Trophoblast cell (in vitro differentiated cells and primary cell): Measurements from ENCODE around the gene NELFB.

Experiments used
- DNase-seq, 2 donors: peaks; one replicate each; pipeline ENCODE4 v3.0.0-alpha.2; 2016
- H2AFZ ChIP-seq: 2 replicates; pipeline ENCODE4 v1.6.1; 2013; ENCODE audit warnings: low read length, moderate library complexity, mild to moderate bottlenecking; ENCODE audit not compliant: insufficient read depth, poor library complexity
- H2AK5ac ChIP-seq: 2 replicates; pipeline ENCODE4 v1.6.1; 2013; ENCODE audit warnings: mild to moderate bottlenecking, low read length
- H2BK120ac ChIP-seq: 2 replicates; pipeline ENCODE4 v1.6.1; 2013; ENCODE audit warnings: low read length, mild to moderate bottlenecking, moderate library complexity; ENCODE audit not compliant: insufficient read depth, poor library complexity
- H2BK12ac ChIP-seq: 2 replicates; pipeline ENCODE4 v1.6.1; 2013; ENCODE audit warnings: mild to moderate bottlenecking, low read length, moderate library complexity
- H2BK5ac ChIP-seq: 2 replicates; pipeline ENCODE4 v1.6.1; 2013; ENCODE audit warnings: low read length, low read depth, moderate library complexity, mild to moderate bottlenecking; ENCODE audit not compliant: poor library complexity
- H3K14ac ChIP-seq: 2 replicates; pipeline ENCODE4 v1.6.1; 2013; ENCODE audit warnings: mild to moderate bottlenecking, low read length
- H3K18ac ChIP-seq: 2 replicates; pipeline ENCODE4 v1.6.1; 2013; ENCODE audit warnings: mild to moderate bottlenecking, low read length
- H3K23ac ChIP-seq: 2 replicates; pipeline ENCODE4 v1.6.1; 2013; ENCODE audit warnings: low read length
- H3K27ac ChIP-seq: 2 replicates; pipeline ENCODE4 v1.5.1; 2013; ENCODE audit warnings: low read depth, mild to moderate bottlenecking, inconsistent platforms, low read length, moderate library complexity
- H3K27me3 ChIP-seq: 2 replicates; pipeline ENCODE4 v1.6.1; 2013; ENCODE audit warnings: inconsistent platforms, mild to moderate bottlenecking, low read length, moderate library complexity; ENCODE audit not compliant: insufficient read depth
- H3K36me3 ChIP-seq, 2 experiments: 1 replicate in 1 of 2; 2 replicates in 1 of 2; pipeline ENCODE4 v1.6.1; 2013; ENCODE audit warnings: low read length in 2 of 2, mild to moderate bottlenecking in 2 of 2, moderate library complexity in 1 of 2; ENCODE audit not compliant: insufficient read depth in 2 of 2, control insufficient read depth in 1 of 2
- H3K4ac ChIP-seq: 2 replicates; pipeline ENCODE4 v1.6.1; 2013; ENCODE audit warnings: low read depth, mild to moderate bottlenecking, low read length, moderate library complexity
- H3K4me1 ChIP-seq, 2 experiments: 1 replicate in 1 of 2; 2 replicates in 1 of 2; pipeline ENCODE4 v1.6.1; 2013; ENCODE audit warnings: low read length in 2 of 2, mild to moderate bottlenecking in 2 of 2, moderate library complexity in 1 of 2; ENCODE audit not compliant: insufficient read depth in 2 of 2, control insufficient read depth in 1 of 2
- H3K4me2 ChIP-seq: 2 replicates; pipeline ENCODE4 v1.6.1; 2013; ENCODE audit warnings: inconsistent platforms, mild to moderate bottlenecking, low read length, moderate library complexity
- H3K4me3 ChIP-seq: 2 replicates; pipeline ENCODE4 v1.5.1; 2013; ENCODE audit warnings: mild to moderate bottlenecking, low read depth, low read length, inconsistent platforms
- H3K79me1 ChIP-seq: one replicate; pipeline ENCODE4 v1.6.1; 2013; ENCODE audit warnings: low read length
- H3K79me2 ChIP-seq: 2 replicates; pipeline ENCODE4 v1.6.1; 2013; ENCODE audit warnings: low read length, mild to moderate bottlenecking; ENCODE audit not compliant: control insufficient read depth, insufficient read depth, poor library complexity
- H3K9ac ChIP-seq: 2 replicates; pipeline ENCODE4 v1.6.1; 2013; ENCODE audit warnings: mild to moderate bottlenecking, low read length
- H3K9me3 ChIP-seq: 2 replicates; pipeline ENCODE4 v1.6.1; 2013; ENCODE audit warnings: low read depth, mild to moderate bottlenecking, control low read depth, inconsistent platforms, low read length; ENCODE audit not compliant: insufficient read depth
- H4K12ac ChIP-seq: 2 replicates; pipeline ENCODE4 v1.6.1; 2013; ENCODE audit warnings: low read depth, mild to moderate bottlenecking, low read length, moderate library complexity
- H4K8ac ChIP-seq: 2 replicates; pipeline ENCODE4 v1.6.1; 2013; ENCODE audit warnings: low read depth, mild to moderate bottlenecking, low read length, moderate library complexity
- H4K91ac ChIP-seq: one replicate; pipeline ENCODE4 v1.6.1; 2013; ENCODE audit warnings: low read depth, mild to moderate bottlenecking, low read length, moderate library complexity
- WGBS: extraction: QIAGEN DNeasy Blood & Tissue Kit; methylation state at CpG from one replicate; pipeline ENCODE4 v1.1.7; 2013; ENCODE audit warnings: missing lambda C conversion rate; ENCODE audit not compliant: insufficient read length, insufficient coverage; ENCODE audit errors: extremely low coverage; 5-methylcytosine and 5-hydroxymethylcytosine counted together

NELFB gene

DNA sequence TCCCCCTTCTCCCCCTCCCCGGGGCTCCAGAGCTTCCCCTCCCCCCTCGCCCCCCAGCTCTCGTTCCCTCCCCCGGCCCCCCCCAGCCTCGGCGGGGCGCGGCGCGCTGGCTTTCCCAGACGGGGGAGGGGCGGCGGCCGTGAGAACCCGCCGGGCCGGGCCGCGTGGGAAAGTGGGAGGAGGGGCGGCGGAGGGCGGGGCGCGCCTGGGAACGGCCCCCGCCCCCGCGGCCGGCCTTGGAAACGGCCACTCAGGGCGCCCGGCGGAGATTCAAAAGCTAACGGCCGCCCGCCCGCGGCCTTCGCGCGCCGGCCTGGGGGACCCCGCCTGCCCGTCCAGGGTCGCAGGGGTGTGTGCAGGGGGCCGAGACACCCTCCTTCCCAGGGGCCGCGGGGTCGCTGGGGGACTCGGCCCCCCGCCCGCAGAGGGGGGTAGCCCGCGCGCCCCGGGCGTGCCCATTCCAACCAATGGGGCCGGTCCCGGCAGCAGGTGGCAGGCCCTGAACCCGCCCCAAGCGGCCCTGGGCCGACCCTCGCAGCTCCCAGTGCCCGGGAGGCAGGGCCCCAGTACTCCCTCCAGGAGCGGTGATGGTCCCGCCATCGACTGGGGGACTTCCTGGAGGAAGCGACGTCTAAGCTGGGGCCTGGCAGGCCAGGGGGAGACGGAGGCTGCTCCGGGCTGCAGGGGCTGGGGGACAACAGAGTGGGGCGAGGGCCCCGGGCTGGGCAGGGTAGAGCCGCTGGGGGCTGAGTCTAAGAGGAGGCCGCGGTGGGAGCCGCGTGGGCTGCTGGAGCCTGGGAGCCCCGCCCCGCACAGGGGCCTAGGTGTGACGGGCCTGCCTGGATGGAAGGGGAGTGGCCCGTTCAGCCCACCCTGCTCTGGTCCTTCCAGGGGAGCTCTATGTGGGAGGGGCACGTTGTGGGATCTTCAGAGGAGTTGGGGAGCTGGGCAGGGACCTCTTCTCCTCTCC lies 61.2 kb downstream of the NELFB start:
- DNase-seq: no peak
- no peak overlapping the region for H3K27ac ChIP-seq

DNA sequence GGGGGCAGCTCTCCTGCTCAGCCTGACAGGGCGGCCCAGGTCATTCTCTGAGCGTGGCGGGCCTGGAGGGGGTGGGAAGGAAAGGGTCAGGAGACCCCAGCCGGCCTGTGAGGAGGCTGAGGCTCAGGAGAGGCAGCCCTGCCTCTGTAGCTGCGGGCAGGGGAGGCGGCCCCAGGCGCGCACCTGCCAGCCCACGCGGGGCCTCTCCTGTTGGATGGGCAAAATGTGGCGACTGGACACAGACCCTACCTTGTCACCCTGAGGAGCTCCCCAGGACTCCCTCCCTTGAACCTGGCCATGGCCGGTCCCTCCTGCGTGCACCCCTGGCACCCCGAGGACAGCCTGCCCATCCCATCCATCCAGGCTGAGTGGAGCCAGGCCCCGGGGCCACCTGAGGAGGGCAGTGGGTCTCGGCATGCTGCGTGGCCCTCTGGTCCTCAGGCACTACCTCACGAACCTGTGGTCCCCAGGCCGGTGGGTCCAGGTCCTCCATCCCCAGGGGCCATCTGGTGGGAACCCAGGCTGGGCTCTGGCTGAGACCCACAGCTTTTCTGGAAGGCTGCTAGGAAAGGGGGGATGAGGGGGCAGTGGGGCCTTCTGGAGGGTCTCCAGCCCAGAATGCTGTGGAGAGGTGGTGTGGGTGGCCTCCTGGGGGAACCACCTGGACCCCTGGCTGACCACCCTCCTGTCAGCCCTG lies 62.0 kb downstream of the NELFB start:
- no peak overlapping the region for H2BK120ac ChIP-seq
- H3K4ac ChIP-seq: no peak overlapping the region
- no peak overlapping the region for H4K8ac ChIP-seq
- H4K12ac ChIP-seq: no peak overlapping the region
- no CpG with 5 or more reads among the region's 19 CpGs for WGBS
- H3K27ac ChIP-seq: no peak overlapping the region
- H2BK5ac ChIP-seq: no peak overlapping the region
- H3K23ac ChIP-seq: no peak overlapping the region
- H3K79me1 ChIP-seq: peaks cover 4% of the 10 kb centered on the region
- no peaks in the 10 kb centered on the region for H3K27me3 ChIP-seq
- H4K91ac ChIP-seq: no peak overlapping the region
- H3K4me3 ChIP-seq: no peak overlapping the region
- no peaks in the 10 kb centered on the region for H3K79me2 ChIP-seq
- no peak overlapping the region for H3K4me2 ChIP-seq
- peaks cover 6 to 8% of the 10 kb centered on the region in 2 experiments for H3K4me1 ChIP-seq
- DNase-seq: no peak
- no peak overlapping the region for H3K18ac ChIP-seq
- H2BK12ac ChIP-seq: no peak overlapping the region
- H2AK5ac ChIP-seq: no peak overlapping the region
- no peaks in the 10 kb centered on the region for H3K36me3 ChIP-seq
- no peak overlapping the region for H2AFZ ChIP-seq
- no peaks in the 10 kb centered on the region for H3K9me3 ChIP-seq
- no peak overlapping the region for H3K9ac ChIP-seq
- H3K14ac ChIP-seq: no peak overlapping the region

More for the DNA sequence above, 61.2 kb downstream of the NELFB start:
- Histone ChIP-seq H3K14ac (peak overlapping the region; percentile 28), H2AK5ac (no peak overlapping the region), H3K27me3 (no peaks in the 10 kb centered on the region), H3K4ac (no peak overlapping the region), H4K12ac (peak overlapping the region; percentile 40), H3K4me1 (peaks cover 6 to 8% of the 10 kb centered on the region in 2 experiments), H3K36me3 (no peaks in the 10 kb centered on the region), H3K4me3 (no peak overlapping the region), H3K4me2 (peak overlapping the region; percentile 55), H2BK120ac (peak overlapping the region; percentile 41), H4K91ac (peak overlapping the region; percentile 82), H2AFZ (peak overlapping the region; percentile 32), H2BK12ac (no peak overlapping the region), H3K9me3 (no peaks in the 10 kb centered on the region), H3K9ac (no peak overlapping the region), H4K8ac (peak overlapping the region; percentile 56), H3K18ac (peak overlapping the region; percentile 31), H3K79me1 (peaks cover 4% of the 10 kb centered on the region), H2BK5ac (no peak overlapping the region), H3K79me2 (no peaks in the 10 kb centered on the region), H3K23ac (no peak overlapping the region)
- WGBS: no CpG with 5 or more reads among the region's 83 CpGs

DNA sequence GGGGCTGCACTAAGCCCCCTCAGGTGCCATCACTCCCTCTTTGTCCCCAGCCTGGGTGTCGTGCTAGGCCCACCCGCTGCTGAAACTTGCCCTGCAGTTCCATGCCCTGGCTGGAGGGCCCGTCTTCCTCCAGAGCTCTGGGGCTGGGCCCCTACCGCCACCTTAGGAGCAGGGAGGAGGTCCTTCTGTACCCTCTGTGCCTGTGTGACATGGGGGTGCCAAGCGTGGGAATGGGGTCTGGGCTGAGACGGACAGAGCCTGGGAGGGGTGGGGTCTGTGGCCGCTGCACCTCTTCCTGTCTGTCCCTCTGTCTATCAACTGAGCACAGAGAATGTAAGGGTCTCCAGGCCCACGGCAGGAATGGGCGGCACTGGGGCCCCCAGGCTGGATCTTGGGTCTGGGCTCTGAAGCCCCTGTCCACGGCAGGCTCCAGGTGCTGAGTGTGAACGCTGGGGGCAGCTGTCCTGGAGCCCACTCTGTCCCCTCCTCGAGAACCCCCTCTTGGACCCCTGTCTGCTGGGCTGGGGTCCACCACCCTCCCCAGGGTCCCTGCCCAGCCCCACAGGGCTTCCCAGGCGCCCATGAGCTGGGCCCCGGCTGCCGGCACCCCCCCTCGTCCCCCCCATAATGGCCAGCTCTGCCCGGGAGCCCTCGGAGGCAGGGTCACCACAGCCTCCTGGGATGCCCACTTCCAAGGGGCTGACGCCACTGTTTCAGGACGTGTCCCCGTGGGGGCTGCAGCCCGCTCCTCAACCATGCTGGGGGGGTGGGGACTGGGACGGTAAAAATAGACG lies 62.8 kb downstream of the NELFB start:
- H2AK5ac ChIP-seq: no peak overlapping the region
- H3K9ac ChIP-seq: no peak overlapping the region
- no peak overlapping the region for H4K91ac ChIP-seq
- H2BK5ac ChIP-seq: no peak overlapping the region
- H4K8ac ChIP-seq: no peak overlapping the region
- no peak overlapping the region for H2BK12ac ChIP-seq
- H3K23ac ChIP-seq: no peak overlapping the region
- no peak overlapping the region for H3K14ac ChIP-seq
- H3K18ac ChIP-seq: no peak overlapping the region
- no peak overlapping the region for H3K4me3 ChIP-seq
- H3K9me3 ChIP-seq: no peaks in the 10 kb centered on the region
- no CpG with 5 or more reads among the region's 24 CpGs for WGBS
- H3K36me3 ChIP-seq: no peaks in the 10 kb centered on the region
- H2BK120ac ChIP-seq: no peak overlapping the region
- no peak overlapping the region for H3K4ac ChIP-seq
- no peak for DNase-seq
- no peaks in the 10 kb centered on the region for H3K27me3 ChIP-seq
- H3K79me1 ChIP-seq: peaks cover 4% of the 10 kb centered on the region
- peaks cover 6 to 8% of the 10 kb centered on the region in 2 experiments for H3K4me1 ChIP-seq
- H3K4me2 ChIP-seq: no peak overlapping the region
- H2AFZ ChIP-seq: no peak overlapping the region
- H3K79me2 ChIP-seq: no peaks in the 10 kb centered on the region
- no peak overlapping the region for H3K27ac ChIP-seq
- no peak overlapping the region for H4K12ac ChIP-seq

DNA sequence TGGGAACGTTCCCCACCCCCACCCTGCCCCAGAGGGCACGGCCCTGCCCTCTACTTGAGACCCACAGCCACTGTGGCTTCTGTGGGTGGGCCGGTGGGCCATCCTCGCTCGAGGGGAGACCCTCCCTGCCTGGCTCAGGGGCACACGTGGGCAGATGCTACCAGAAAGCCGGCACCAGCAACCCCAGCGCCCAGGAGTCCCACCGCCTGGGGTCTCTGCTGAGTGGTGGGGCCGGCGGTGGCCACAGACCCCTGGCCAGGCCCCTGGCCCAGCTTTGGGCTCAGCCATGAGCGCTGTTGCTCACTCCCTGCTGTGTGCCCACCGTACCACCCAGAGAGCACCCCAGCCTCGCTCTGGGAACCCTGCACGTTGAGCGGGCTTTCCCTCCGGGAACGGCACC lies 63.5 kb downstream of the NELFB start:
- H2BK5ac ChIP-seq: no peak overlapping the region
- H3K14ac ChIP-seq: no peak overlapping the region
- H3K79me1 ChIP-seq: peaks cover 4% of the 10 kb centered on the region
- no peak overlapping the region for H4K8ac ChIP-seq
- H3K36me3 ChIP-seq: no peaks in the 10 kb centered on the region
- H3K4me1 ChIP-seq: peaks cover 6 to 8% of the 10 kb centered on the region in 2 experiments
- H4K12ac ChIP-seq: no peak overlapping the region
- no peak overlapping the region for H3K9ac ChIP-seq
- H3K18ac ChIP-seq: no peak overlapping the region
- H2BK120ac ChIP-seq: no peak overlapping the region
- no peak overlapping the region for H3K4me3 ChIP-seq
- H2BK12ac ChIP-seq: no peak overlapping the region
- no peak overlapping the region for H3K27ac ChIP-seq
- H4K91ac ChIP-seq: no peak overlapping the region
- no peaks in the 10 kb centered on the region for H3K27me3 ChIP-seq
- no peaks in the 10 kb centered on the region for H3K79me2 ChIP-seq
- no peak overlapping the region for H2AK5ac ChIP-seq
- WGBS: no CpG with 5 or more reads among the region's 18 CpGs
- no peak overlapping the region for H3K23ac ChIP-seq
- no peak overlapping the region for H2AFZ ChIP-seq
- no peak overlapping the region for H3K4ac ChIP-seq
- DNase-seq: no peak
- no peaks in the 10 kb centered on the region for H3K9me3 ChIP-seq
- no peak overlapping the region for H3K4me2 ChIP-seq
